Measurements from ENCODE around the gene SLC25A20.
"Not testable (repeated sequence)": the region's sequence is repeated elsewhere in the genome, so short reads cannot be mapped to it uniquely, and the experiment has no call there.

Gene SLC25A20

GRCh38 chr3:48898383-48899234 is at the start of gene SLC25A20:
SLC25A20 (minus strand) TSS chr3:48898882; CDS start chr3:48898794, 88 bp downstream.
- DNase-seq (ENCODE audit: low spot score) = peak; percentile 94

GRCh38 chr3:48945891-48946549 is 47.3 kb upstream of the SLC25A20 start:
- DNase-seq (ENCODE audit: low spot score) = no peak

GRCh38 chr3:48945432-48945831 is 46.8 kb upstream of the SLC25A20 start:
- DNase-seq (ENCODE audit: low spot score) = no peak

GRCh38 chr3:48938689-48939088 is 40.0 kb upstream of the SLC25A20 start:
- no peak for DNase-seq (ENCODE audit: low spot score)

- DNase-seq (ENCODE audit: low spot score) = no peak
Measured at GRCh38 chr3:48938156-48938555, 39.5 kb upstream of the SLC25A20 start.

GRCh38 chr3:48935530-48935929 is 36.8 kb upstream of the SLC25A20 start:
- DNase-seq (ENCODE audit: low spot score) = no peak

GRCh38 chr3:48934333-48934991 is 35.8 kb upstream of the SLC25A20 start:
- no peak for DNase-seq (ENCODE audit: low spot score)

GRCh38 chr3:48931944-48932580 is 33.4 kb upstream of the SLC25A20 start:
- DNase-seq (ENCODE audit: low spot score) = no peak

- DNase-seq (ENCODE audit: low spot score) = no peak
Measured at GRCh38 chr3:48930590-48930989, 31.9 kb upstream of the SLC25A20 start.

GRCh38 chr3:48929358-48930035 is 30.8 kb upstream of the SLC25A20 start:
- no peak for DNase-seq (ENCODE audit: low spot score)

GRCh38 chr3:48928679-48929078 is 30.0 kb upstream of the SLC25A20 start:
- DNase-seq (ENCODE audit: low spot score) = no peak

- no peak for DNase-seq (ENCODE audit: low spot score)
Measured at GRCh38 chr3:48927928-48928327, 29.2 kb upstream of the SLC25A20 start.

GRCh38 chr3:48926425-48927392 is 28.0 kb upstream of the SLC25A20 start:
- DNase-seq (ENCODE audit: low spot score) = no peak

GRCh38 chr3:48919215-48920138 is 20.8 kb upstream of the SLC25A20 start:
- DNase-seq (ENCODE audit: low spot score) = peak; percentile 76

GRCh38 chr3:48918388-48919214 is 19.9 kb upstream of the SLC25A20 start, which contains the start of gene ARIH2:
ARIH2 (plus strand) TSS chr3:48918842; CDS start chr3:48927559, 8,717 bp downstream.
- DNase-seq (ENCODE audit: low spot score) = peak; percentile 96

GRCh38 chr3:48915296-48915695 is 16.6 kb upstream of the SLC25A20 start:
- DNase-seq (ENCODE audit: low spot score) = peak; percentile 36

GRCh38 chr3:48907026-48907425 is 8.3 kb upstream of the SLC25A20 start:
- DNase-seq (ENCODE audit: low spot score) = not testable (repeated sequence)

- DNase-seq (ENCODE audit: low spot score) = no peak
Measured at GRCh38 chr3:48899273-48899672, 591 bp upstream of the SLC25A20 start.
